ENCODE data around the gene KLK10. TPM values are rescaled to one million over a fixed set of nuclear protein-coding genes. Genes with fewer than 3 reads are reported as not detected.

The KLK10 gene
- total RNA-seq, 4 donors from 2014 or later: 1.7 to 6.7 (median 4.1) TPM; not detected in 1

- no peak overlapping the region for H3K4me3 ChIP-seq
- 43% methylated on average over 5 of the region's 16 CpGs; no CpG with 5 or more reads in 1 of the 2 donors for WGBS, 2 donors (ENCODE audit: low coverage in 1 of 2)
These were observed 18.5 kb downstream of the KLK10 start for GRCh38 chr19:51000981-51001380.

GRCh38 chr19:51000426-51000825 is 19.1 kb downstream of the KLK10 start:
- H3K36me3 ChIP-seq: no peaks in the 10 kb centered on the region
- H3K4me3 ChIP-seq: no peak overlapping the region
- WGBS, 2 donors (ENCODE audit: low coverage in 1 of 2): 80 to 89% methylated on average over 2 to 3 of the region's 10 CpGs
- H3K4me1 ChIP-seq: no peaks in the 10 kb centered on the region
- H3K27ac ChIP-seq: no peak overlapping the region
- ATAC-seq: no peak
- TF ChIP-seq, protein P1, sequence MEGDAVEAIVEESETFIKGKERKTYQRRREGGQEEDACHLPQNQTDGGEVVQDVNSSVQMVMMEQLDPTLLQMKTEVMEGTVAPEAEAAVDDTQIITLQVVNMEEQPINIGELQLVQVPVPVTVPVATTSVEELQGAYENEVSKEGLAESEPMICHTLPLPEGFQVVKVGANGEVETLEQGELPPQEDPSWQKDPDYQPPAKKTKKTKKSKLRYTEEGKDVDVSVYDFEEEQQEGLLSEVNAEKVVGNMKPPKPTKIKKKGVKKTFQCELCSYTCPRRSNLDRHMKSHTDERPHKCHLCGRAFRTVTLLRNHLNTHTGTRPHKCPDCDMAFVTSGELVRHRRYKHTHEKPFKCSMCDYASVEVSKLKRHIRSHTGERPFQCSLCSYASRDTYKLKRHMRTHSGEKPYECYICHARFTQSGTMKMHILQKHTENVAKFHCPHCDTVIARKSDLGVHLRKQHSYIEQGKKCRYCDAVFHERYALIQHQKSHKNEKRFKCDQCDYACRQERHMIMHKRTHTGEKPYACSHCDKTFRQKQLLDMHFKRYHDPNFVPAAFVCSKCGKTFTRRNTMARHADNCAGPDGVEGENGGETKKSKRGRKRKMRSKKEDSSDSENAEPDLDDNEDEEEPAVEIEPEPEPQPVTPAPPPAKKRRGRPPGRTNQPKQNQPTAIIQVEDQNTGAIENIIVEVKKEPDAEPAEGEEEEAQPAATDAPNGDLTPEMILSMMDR (IDR thresholded peaks at IDR 0.05): no peak
- no peak for TF ChIP-seq POLR2A (IDR thresholded peaks at IDR 0.05)
- TF ChIP-seq EP300 (IDR thresholded peaks at IDR 0.05): no peak
- TF ChIP-seq POLR2AphosphoS5 (IDR thresholded peaks at IDR 0.05): no peak
- peaks cover 69% of the 10 kb centered on the region for H3K27me3 ChIP-seq
- no peaks in the 10 kb centered on the region for H3K9me3 ChIP-seq

More at GRCh38 chr19:51000981-51001380, 18.5 kb downstream of the KLK10 start:
- no peak for ATAC-seq
- Histone ChIP-seq H3K9me3 (no peaks in the 10 kb centered on the region), H3K36me3 (no peaks in the 10 kb centered on the region), H3K4me1 (no peaks in the 10 kb centered on the region), H3K27me3 (peaks cover 73% of the 10 kb centered on the region), H3K27ac (no peak overlapping the region)
- TF ChIP-seq POLR2A (IDR thresholded peaks at IDR 0.05): no peak
- TF ChIP-seq, protein P1 (IDR thresholded peaks at IDR 0.05): no peak
- TF ChIP-seq EP300 (IDR thresholded peaks at IDR 0.05): no peak
- TF ChIP-seq POLR2AphosphoS5 (IDR thresholded peaks at IDR 0.05): no peak

- Histone ChIP-seq H3K36me3 (no peaks in the 10 kb centered on the region), H3K27me3 (peaks cover 57% of the 10 kb centered on the region), H3K9me3 (no peaks in the 10 kb centered on the region), H3K4me1 (no peaks in the 10 kb centered on the region), H3K27ac (no peak overlapping the region), H3K4me3 (no peak overlapping the region)
- 17 to 68% methylated on average over 1 to 4 of the region's 4 CpGs for WGBS, 2 donors (ENCODE audit: low coverage in 1 of 2)
- TF ChIP-seq POLR2A (IDR thresholded peaks at IDR 0.05) (no peak), POLR2AphosphoS5 (IDR thresholded peaks at IDR 0.05) (no peak), EP300 (IDR thresholded peaks at IDR 0.05) (no peak)
- TF ChIP-seq, protein P1 (IDR thresholded peaks at IDR 0.05): no peak
- ATAC-seq: no peak
These were observed 20.8 kb downstream of the KLK10 start for GRCh38 chr19:50998686-50999085.

- H3K36me3 ChIP-seq: no peaks in the 10 kb centered on the region
- WGBS, 2 donors (ENCODE audit: low coverage in 1 of 2): 42 to 54% methylated on average over 5 of the region's 5 CpGs
- no peak overlapping the region for H3K27ac ChIP-seq
- no peak overlapping the region for H3K4me3 ChIP-seq
- no peak for TF ChIP-seq POLR2AphosphoS5 (IDR thresholded peaks at IDR 0.05)
- no peak for TF ChIP-seq EP300 (IDR thresholded peaks at IDR 0.05)
- no peak for TF ChIP-seq POLR2A (IDR thresholded peaks at IDR 0.05)
- TF ChIP-seq, protein P1 (IDR thresholded peaks at IDR 0.05): no peak
- H3K9me3 ChIP-seq: no peaks in the 10 kb centered on the region
- no peaks in the 10 kb centered on the region for H3K4me1 ChIP-seq
- no peak for ATAC-seq
- H3K27me3 ChIP-seq: peaks cover 51% of the 10 kb centered on the region
These were observed 21.4 kb downstream of the KLK10 start for GRCh38 chr19:50998061-50998460.

DNA sequence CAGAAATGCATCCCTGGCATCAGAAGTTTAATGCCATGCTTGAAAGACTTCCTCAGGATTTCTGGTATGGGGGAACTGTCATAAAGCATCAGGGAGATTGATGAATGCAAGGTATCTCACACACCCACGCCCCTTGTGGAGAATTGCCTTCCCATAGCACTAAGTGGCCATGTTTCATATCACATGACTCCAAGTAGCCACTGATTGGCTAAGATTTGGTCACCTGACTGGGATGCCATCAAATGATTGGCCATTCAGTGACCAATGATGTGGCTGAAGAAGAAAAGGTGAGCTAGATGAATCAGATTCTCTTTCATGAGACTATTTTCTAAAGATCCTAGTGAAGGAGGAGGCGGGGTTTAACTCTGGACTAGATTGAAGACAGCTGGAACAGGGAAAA is 25.4 kb downstream of the KLK10 start:
- H3K27me3 ChIP-seq: peaks cover 32% of the 10 kb centered on the region
- no peaks in the 10 kb centered on the region for H3K9me3 ChIP-seq
- no peak overlapping the region for H3K27ac ChIP-seq
- no peaks in the 10 kb centered on the region for H3K4me1 ChIP-seq
- H3K4me3 ChIP-seq: no peak overlapping the region
- TF ChIP-seq, protein P1 (IDR thresholded peaks at IDR 0.05): no peak
- TF ChIP-seq POLR2AphosphoS5 (IDR thresholded peaks at IDR 0.05) (no peak), EP300 (IDR thresholded peaks at IDR 0.05) (no peak), POLR2A (IDR thresholded peaks at IDR 0.05) (no peak)
- no peaks in the 10 kb centered on the region for H3K36me3 ChIP-seq
- 89 to 100% methylated on average over 1 of the region's 2 CpGs for whole genome bisulfite sequencing, 2 donors (ENCODE audit: low coverage in 1 of 2)
- no peak for ATAC-seq

Data from gastroesophageal sphincter (tissue), 4 donors.